NK-92 (cell line): ENCODE measurements around the gene ZBP1.

Experiments
- DNase-seq: peaks from one replicate; lab custom pipeline; 2025; ENCODE audit not compliant: unreplicated experiment; lab: John Stamatoyannopoulos, UW

ZBP1 gene

DNA sequence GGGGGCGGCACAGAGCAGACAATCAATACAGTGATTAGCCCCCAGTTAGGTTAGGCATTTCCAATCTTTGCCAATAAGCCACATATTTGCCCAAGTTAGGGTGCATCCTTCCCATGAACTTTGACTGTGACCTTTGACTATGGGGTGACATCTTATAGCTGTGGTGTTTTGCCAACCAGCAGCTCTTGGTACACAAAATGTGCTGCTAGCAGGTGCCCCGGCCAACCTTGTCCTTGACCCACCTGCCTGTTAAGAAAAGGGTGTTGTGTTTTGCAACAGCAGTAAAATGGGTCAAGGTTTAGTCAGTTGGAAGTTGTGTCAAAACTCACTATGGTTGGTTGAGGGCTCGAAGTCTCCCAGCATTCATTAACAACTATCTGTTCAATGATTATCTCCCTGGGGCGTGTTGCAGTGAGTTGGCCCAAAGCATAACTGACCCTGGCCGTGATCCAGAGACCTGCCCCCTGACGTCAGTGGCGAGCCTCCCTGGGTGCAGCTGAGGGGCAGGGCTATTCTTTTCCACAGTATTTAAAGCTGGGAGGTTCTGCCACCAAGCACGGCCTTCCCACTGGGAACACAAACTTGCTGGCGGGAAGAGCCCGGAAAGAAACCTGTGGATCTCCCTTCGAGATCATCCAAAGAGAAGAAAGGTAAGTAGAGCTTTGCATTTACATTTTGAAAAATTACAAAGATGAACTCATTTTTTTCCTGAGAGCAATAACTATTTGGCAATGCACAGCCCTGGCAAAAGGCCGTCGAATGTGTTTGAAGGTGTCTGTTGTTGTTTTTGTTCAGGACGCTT is 59.5 kb downstream of the ZBP1 start, which contains the start of gene PCK1:
TSS of gene PCK1 (plus strand) at position 557 of the 802 bp plus-strand sequence. CDS start 302 bp downstream, outside the sequence.
- DNase-seq: no peak

DNA sequence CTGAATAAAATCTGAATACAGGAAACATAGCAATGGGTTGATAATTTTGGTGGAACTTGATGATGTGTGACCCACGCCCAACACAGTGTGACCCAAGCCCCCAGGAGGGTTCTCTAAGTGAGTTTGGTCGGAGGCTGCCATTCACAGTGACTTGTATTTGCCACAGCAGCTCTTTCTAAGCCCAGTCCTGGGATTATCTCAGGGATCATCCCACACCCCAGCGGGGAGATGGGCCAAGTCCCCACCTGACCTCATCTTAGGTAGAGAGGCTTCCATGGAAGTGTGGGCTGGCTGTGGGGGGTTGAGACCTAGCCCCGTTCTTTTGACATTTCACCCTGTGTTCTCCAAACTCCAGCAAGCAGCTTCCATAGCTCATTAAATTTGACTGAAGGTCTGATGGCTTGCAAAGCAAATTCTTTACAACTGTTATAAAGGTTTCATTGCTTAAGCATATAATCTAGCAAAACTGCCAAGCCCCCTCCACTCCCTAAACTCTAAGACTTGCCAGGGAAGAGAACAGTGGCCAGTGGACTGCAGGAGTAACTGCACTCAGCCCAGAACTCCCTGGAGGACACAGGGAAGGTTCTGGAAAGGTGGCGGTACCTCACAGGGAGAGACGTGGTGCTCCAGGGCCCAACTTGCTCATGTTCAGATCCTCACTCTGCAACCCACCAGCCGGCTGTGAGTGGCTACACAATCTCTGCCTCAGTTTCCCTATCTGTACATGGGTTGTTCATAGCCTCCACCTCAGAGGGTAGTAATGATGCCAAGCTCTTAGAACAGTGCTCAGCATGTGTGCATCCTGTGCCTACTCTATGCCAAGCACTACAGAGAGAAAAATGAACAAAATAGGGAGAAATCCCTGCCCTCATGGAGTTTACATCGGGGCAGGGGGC is 60.3 kb downstream of the ZBP1 start:
- no peak for DNase-seq

DNA sequence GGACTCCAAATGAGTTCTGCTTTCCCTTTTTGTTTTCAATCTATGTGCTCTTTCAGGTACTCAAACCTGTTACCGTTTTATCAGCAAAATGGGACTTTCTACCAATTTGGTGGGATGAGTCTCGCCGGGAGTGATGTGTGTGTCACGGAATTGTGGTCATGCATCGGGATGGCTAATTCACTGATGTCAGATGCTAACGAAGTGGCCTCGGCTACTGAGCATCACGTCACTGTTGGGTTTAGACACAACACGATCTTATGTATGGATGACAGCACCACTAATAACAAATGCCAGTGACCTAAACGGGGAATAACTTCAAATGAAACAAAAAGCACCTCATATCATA is 61.0 kb downstream of the ZBP1 start:
- no peak for DNase-seq

DNA sequence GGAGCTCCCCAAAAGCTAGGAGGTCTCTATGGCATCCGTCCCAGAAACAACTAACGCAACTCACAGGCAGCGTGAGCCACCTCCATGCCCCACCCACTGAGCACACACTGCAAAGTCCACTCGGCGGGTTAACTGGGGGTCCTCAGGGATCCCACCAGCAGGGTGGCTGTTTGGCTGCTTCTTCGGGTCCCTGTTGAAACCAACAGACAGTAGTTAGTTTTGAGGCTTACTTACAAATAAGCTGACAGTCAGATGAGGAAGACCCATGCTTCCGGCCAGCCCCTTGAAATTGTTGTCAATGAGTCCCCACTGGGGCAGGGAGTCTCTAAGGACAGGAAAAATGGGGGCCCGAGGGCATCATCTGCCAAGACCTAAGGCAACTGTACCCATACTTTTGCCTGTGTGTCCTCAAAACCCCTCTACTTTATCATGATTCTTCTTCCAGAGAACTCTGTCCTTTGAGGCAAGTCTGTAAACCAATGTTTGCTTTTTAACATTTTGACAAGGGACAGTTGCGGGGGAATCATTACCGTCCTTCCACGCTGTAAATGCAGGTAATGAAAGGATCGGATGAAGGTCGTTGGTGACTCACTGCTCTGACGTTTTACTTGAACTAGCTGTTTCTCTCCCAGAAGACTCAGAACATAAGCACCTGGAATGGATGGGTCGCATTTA is 61.5 kb downstream of the ZBP1 start:
- DNase-seq: no peak

DNA sequence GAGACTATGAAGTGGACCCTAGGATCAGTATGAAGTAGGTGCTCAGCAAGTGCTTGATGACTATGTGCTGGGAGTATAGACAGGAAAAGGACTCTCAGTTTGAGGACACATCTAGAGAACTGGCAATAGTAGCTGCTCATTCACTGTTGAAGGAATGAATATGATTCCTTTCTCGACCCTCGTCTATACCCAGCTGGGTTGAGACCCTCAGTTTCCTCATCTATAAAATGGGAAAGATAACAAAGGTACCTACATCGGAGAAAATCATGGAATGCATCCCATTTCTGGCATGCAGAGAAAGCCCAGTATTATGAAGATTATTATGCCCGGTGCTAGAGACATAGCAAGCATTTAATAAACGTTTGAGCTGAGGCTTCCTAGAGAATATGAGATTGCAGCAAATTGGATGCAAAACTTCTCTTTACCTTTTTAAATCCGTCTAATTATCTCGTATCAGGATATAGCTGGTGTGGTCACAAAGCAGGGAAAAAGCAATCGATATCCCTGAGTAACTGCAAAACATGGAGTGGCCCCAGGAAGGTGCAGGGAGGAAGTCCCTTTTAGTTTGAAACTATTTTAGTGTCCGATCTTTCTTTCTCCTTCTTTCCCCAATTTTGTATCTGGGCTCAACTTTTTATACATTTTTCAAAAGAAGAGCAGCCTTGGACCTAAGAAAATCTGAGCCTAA is 62.2 kb downstream of the ZBP1 start:
- DNase-seq: no peak

DNA sequence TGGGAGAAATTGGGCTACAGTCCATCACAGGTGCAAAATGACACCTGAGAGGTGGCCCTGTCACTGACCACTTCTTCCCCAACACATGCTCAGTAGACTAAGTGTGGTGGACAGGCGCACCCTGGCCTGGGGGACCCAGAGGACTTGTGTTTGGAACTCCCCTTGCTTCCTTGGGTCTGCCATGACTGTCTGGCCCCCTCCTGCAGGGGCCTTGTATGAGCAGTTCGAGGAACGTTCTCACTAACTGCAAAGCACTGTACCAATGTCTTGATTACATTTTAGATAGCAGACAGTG is 63.3 kb downstream of the ZBP1 start:
- DNase-seq: no peak

DNA sequence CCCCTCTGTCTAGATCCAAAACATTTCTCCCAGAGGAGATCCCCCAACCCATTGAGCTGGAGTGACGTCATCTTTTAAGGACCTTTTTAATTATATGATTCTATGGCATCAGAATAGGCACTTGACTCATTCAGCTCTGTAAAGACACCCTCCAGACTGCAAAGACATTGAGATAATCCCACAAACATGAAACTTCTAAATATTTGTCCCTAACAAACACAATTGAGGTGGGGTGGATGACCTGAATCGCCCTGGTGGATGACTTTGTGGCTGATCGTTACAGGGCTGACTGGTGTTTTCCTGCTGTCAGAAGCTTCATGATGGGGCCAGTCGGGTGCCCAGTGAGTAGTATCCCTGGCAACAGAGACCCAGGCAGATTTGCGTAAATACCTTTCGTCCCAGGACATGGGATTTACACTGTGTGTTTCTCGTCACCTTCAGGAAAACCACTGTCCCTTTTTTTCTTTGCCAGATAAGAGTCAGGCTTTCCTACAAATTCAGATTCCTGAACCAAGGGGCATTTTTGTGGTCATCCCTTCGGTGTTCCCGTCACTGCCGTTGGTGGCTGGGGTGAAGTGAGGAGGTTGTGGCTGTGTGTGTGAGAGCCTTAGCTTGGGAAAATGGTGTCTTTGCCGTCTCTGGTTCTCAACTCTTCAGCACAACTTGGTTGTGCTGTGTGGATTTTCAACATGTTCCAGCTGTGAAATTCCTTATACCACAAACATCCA is 64.6 kb downstream of the ZBP1 start:
- no peak for DNase-seq
